Measurements from ENCODE around the gene ATP13A3. TPM values are rescaled to one million over a fixed set of nuclear protein-coding genes. Genes with fewer than 3 reads are reported as not detected.
A peak's percentile ranks its signal among the peaks of the same experiment; 100 is the strongest.

ATP13A3 gene
- total RNA-seq, 1 experiment from 2014 or later: 84.4 TPM

DNA sequence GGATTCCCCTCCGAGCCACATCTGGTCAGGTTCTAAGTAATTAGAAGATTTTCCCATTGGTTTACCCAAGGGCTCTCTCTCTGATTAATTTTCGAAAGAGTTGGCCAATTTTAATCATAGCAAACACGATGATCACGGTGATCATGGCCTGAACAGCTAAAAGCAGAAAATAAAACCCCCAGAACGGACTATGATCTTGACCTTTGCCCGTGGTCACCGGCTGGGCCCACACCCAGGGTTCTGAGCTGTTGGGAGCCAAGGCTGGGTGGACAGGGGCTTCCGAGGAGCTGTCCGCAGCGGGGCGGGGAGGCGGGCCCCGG lies 90.3 kb downstream of the ATP13A3 start:
- DNase-seq (ENCODE audit: low spot score): no peak

DNA sequence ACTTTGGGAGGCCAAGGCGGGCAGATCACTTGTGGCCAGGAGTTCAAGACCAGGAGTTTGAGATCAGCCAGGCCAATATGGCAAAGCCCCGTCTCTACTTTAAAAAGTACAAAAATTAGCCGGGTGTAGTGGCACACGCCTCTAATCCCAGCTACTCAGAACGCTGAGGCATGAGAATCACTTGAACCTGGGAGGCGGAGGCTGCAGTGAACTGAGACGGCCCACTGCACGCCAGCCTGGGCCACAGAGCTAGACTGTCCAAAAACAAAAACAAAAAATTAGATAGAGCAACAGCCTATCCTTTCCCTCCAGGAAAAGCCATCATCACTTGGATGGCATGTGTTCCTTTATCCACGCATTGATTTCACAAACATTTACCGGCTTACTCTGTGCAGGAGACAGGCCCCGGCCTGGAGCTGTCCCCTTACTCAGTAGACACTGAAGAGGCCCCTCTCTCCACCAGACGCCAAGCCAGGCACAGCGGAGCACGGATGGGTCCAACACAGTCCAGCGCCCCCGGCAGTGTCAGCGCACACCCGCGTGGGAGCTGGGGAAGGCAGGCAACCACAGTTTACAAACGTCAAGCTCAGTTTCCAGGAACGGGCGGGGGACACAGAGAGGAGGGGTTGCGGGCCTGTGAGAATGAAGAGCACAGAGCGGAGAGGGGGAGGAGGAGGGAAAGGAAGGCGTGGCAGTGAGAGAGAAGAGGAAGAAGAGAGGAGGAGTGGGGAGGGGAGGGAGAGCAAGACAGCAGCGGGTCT lies 90.8 kb downstream of the ATP13A3 start:
- no peak for DNase-seq (ENCODE audit: low spot score)

- peak; percentile 60 for DNase-seq (ENCODE audit: low spot score)
Measured at GRCh38 chr3:194395212-194395611, 91.6 kb downstream of the ATP13A3 start.

- no peak for DNase-seq (ENCODE audit: low spot score)
Measured at GRCh38 chr3:194392576-194392975, 94.2 kb downstream of the ATP13A3 start.

- no peak for DNase-seq (ENCODE audit: low spot score)
Measured at GRCh38 chr3:194390835-194391234, 96.0 kb downstream of the ATP13A3 start.

GRCh38 chr3:194389269-194389668 lies 97.5 kb downstream of the ATP13A3 start:
- no peak for DNase-seq (ENCODE audit: low spot score)

GRCh38 chr3:194387926-194388418 lies 98.8 kb downstream of the ATP13A3 start:
- no peak for DNase-seq (ENCODE audit: low spot score)

- no peak for DNase-seq (ENCODE audit: low spot score)
Measured at GRCh38 chr3:194387276-194387675, 99.5 kb downstream of the ATP13A3 start.

DNA sequence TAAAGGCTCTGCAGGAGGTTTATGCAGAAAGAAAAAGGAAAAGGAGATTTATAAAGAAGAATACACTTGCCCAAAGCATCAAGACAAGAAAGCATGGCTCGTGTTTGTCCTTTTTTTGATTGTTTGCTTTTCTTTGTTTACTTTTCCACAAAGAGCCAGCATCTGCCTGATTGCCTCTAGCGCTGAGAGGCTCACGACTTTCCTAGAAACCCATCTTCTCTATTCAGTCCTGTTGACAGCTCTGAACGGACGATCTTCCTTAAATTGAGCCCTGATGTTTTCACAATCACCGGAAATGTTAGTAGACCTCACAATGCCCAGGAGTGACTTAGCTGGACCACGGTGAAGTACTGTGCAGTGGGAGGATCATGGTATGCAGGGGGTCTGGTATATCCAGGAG lies 100.2 kb downstream of the ATP13A3 start:
- no peak for DNase-seq (ENCODE audit: low spot score)

DNA sequence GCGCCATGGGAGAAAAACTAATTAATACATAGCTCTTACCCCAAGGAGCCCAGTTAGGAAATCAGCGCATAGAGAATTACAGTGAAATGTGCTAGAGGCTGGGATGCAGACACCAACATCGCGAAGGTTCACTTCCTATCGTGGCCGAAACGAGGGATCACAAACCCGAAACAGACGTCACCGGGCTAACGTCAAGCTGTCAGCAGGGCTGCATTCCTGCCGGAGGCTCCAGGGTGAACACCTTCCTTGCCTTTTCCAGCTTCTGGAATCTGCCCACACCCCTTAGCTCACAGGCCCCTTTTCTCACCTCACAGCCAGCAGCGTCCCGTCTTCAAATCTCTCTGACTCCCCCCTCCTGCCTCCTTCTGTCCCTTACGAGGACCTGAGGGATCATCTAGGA lies 100.7 kb downstream of the ATP13A3 start:
- no peak for DNase-seq (ENCODE audit: low spot score)

DNA sequence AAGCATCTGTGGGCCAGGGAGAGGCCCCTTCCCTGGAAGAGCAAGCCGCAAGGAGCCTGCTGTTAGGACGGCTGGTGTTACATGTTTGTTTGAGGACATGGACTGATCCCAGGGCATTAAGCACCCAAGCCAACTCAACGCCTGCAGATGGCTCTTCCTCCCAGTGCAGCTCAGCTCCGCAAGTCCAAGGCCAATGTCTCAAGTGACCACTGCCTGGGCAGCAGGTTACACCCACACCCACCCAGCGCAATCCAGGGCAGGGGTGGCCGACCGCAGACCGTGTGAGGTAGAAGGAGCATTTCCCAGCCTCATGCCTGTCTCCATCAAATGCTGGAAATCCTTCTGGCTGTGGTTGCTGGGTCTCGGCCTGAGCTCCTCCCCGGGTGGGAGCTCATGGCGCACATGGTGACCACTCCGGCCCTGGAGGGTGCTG lies 102.2 kb downstream of the ATP13A3 start:
- DNase-seq (ENCODE audit: low spot score): no peak

DNA sequence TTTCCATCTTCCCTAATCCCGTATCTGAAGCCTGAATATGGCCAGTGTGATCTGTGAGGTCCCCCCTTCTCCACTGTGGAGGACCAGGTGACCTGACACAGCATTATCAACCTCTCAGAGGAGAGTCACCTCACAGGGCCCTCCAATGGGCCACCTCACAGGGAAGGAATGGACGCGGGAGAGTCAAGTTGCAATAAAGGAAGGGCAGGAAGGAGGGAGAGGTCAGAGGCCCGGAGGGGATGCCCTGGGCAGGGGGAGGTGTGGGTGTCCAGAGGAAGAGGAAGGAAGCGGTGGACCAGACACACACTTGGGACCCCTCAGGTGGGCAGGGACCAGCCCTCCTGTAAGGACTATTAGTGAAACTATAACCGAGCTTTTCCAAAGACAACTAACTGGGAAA lies 102.6 kb downstream of the ATP13A3 start:
- DNase-seq (ENCODE audit: low spot score): no peak

DNA sequence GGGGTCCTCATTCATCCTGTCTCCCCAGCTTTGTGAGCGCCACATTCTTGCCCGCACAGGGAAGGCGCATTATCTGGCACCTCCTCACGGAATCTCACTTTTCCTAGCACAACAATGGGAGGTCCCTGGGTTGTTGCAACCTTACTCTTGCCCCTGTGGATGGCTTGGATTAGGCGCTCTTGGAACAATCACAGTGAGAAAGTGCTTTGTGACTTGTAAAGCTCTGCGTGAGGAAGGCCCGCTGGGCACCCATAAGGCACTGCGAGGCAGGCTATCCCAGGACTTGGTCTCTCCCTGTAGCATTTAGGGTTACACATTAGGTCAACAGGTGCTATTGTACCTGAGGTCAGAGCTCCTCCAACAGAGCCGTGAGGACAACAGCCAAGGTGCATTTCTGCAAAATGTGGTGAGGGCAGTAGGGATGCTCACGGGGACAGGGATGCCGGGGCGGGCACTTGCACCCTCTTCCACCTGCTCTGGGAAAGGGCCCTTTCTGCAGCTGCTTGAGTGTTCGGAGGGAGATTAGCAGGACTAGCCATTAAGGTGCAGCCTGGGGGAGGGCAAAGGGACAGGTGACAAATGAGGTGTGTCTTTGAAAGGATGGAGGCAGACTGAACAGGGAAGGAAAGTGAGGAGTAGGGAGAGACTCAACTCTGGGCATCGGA lies 103.4 kb downstream of the ATP13A3 start:
- no peak for DNase-seq (ENCODE audit: low spot score)

- no peak for DNase-seq (ENCODE audit: low spot score)
Measured at GRCh38 chr3:194382892-194383223, 103.9 kb downstream of the ATP13A3 start.

DNA sequence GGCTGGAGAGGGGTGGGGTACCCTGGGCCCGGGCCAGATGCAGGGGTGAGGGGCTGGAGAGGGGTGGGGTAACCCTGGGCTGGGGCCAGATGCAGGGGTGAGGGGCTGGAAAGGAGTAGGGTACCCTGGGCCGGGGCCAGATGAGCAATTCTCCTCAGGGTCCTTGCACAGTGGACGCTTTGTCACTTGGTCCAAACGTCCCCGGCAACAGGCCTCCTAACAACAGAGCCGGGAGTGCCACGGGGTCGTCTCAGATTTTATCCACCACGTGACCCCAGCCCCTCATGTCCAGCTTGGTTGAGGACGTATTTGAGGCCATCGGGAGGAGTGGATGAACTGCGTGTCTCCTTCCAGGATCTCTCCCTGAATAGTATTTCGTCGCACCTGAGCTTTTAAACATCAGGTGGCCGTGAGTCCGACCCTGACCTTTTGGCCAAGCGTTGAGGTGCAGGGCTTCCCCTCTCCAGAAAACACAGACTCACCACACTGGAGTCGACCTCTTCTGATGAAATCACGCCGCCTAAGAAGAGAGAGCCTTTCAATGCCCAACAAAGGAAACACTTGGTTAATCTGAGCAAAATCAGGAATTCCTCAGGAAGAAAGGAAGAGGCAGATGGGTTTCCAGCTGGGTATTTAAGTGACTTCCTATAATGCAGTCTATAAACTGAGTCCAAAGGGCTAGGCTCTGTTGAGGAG lies 104.5 kb downstream of the ATP13A3 start:
- DNase-seq (ENCODE audit: low spot score): no peak

GRCh38 chr3:194381460-194381875 lies 105.3 kb downstream of the ATP13A3 start:
- DNase-seq (ENCODE audit: low spot score): peak; percentile 52

DNA sequence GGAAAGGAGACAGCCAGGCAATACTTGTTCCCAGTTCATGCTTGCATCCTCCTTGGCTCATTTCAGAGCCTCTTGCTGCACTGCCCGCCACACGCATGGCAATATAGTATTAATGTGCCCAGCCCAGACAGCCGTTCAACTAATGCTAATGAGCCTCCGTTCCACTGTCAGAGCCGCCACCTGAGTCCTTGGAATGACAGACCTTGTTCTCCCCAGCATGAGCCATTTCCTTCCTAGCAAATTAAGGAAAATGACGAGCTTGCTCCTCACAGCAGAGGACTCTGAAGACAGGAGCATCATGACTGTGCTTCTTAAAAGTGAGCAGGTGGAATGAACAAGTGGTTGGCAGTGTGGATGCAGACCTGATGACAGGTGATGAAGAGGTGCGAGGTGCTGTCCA lies 106.5 kb downstream of the ATP13A3 start:
- no peak for DNase-seq (ENCODE audit: low spot score)

DNA sequence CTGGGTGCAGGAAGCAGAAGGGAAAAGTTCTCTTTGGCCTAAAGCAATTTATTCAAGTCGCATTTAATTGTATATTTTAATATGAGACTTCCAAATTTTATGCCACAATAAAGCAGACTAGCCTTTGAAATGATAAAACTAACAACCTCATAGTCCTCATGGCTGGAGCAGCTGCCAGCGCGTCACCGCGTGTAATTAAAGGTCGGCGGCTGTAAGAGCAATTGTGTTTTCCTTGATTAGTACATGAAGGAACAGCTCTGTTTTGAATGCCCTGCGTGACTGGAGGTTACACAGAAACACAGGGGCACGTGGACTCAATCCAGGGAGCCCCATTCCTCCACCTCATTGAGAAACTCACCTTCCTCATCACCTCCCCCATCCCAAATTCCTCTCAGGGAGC lies 107.2 kb downstream of the ATP13A3 start:
- DNase-seq (ENCODE audit: low spot score): no peak

GRCh38 chr3:194379231-194379630 lies 107.6 kb downstream of the ATP13A3 start:
- DNase-seq (ENCODE audit: low spot score): no peak

DNA sequence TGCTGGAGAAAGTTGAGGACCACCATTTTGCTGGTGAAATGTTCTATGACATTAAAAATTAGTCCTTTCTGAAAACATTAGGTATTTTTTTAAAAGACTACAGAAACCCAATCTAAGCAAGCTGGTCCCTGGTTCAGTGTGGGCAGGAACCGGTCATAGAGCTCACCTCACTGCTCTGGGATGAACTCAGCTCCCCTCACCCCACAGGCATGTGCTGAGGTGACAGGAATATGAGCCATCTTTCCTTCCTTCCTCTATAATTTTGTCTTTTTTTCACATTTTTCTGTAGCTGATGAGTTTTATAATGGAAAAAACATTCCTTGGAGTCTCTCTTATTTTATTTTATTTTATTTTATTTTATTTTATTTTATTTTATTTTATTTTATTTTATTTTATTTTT lies 109.1 kb downstream of the ATP13A3 start:
- no peak for DNase-seq (ENCODE audit: low spot score)

- no peak for DNase-seq (ENCODE audit: low spot score)
Measured at GRCh38 chr3:194376241-194376560, 110.6 kb downstream of the ATP13A3 start.

GRCh38 chr3:194375473-194376240 lies 111.1 kb downstream of the ATP13A3 start:
- DNase-seq (ENCODE audit: low spot score): no peak

Data from HT-29 (cell line).